Inflammatory macrophage (primary cell): Measurements from ENCODE around the gene BHLHE40.
"Not testable (repeated sequence)": the region's sequence is repeated elsewhere in the genome, so short reads cannot be mapped to it uniquely, and the experiment has no call there.

Experiments used
- DNase-seq, 2 donors: peaks; one replicate each; pipeline ENCODE4 v3.0.0-alpha.2; 2020 to 2022
- total RNA-seq, 18 experiments: gene quantifications; one replicate each; lab custom pipeline; 2026; ENCODE audit warnings: mixed read lengths in 6 of 18, inconsistent platforms in 2 of 18; lab: John Stamatoyannopoulos, UW

BHLHE40 gene
- total RNA-seq, result 95.5 to 429 (median 187) reads per million in 18 experiments

GRCh38 chr3:4979428-4980228 lies at the start of gene BHLHE40:
Gene BHLHE40, plus strand, starts transcription at chr3:4979437. Its CDS starts 282 bp downstream, at chr3:4979719.
- peak in 1 of 2 donors; percentile 18 for DNase-seq

DNA sequence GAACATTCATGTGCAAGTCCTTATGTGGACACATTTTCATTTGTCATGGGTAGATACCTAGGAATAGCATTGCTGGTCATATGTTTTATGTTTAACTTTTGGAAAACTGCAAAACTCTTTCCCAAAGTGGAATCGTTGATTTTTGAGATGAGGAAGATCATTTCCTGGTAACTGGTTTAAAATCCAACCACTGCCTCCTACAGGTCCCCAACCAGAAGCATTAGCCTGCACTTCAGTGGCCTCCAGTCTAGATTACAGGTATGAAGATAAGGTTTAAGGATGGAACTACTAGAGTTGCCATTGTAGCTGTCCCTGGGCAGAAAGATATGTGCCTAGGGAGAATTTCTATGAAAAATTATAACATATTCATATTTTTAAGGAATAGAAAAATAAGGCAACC lies 48.7 kb upstream of the BHLHE40 start:
- DNase-seq, result no peak

GRCh38 chr3:4934050-4934449 lies 45.2 kb upstream of the BHLHE40 start:
- no peak for DNase-seq

DNA sequence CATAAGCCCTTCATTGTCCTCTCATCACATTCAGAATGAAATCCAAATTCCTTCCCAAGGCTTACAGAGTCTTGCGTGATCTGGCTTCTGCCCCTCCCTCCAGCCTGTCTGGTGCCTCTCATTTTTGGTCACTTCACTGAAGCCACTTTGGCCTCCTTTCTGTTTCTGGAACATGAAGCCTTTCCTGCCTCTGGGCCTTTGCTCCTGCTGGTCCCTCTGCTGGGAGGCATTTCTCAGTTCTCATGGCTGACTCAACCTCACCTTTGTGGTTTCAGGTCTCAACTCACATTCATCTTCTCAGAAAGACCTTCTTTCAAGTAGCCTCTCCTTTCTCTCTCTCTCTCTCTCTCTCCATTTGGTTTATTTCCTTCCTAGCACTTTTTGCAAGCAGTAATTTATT lies 43.9 kb upstream of the BHLHE40 start:
- no peak for DNase-seq

DNA sequence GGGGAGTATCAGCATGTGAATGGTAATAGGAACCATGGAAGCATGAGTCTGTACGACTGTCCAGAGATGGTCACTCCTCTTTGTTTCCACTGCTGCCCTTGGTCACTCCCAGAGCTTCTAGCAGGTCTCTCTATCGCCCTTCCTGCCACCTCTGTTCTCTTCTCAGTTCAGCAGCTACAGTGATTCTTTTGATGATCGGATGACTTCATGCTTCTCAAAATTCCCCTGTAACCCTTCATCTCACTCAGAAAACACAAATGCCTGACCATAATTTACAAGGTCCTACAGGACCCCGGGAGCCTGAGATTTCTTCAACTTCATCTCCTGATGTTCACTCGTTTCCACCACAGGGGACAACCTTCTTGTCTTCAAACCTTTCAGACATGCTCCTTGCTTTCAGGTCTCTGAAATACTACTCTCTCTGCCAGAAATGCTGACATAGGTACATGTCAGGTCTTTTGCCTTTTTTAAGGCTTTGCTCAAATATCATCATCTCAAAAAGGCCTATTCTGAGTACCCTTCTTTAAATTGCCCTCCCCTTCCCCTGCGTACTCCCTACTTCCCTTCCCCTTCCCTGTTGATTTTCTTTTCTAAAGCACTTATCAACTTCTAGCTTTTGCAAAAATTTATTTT lies 42.1 kb upstream of the BHLHE40 start:
- no peak for DNase-seq

GRCh38 chr3:4938281-4938982 lies 40.8 kb upstream of the BHLHE40 start:
- no peak for DNase-seq

- no peak for DNase-seq
Observed at GRCh38 chr3:4939276-4939675, 40.0 kb upstream of the BHLHE40 start.

- no peak for DNase-seq
Observed at GRCh38 chr3:4940985-4941384, 38.3 kb upstream of the BHLHE40 start.

DNA sequence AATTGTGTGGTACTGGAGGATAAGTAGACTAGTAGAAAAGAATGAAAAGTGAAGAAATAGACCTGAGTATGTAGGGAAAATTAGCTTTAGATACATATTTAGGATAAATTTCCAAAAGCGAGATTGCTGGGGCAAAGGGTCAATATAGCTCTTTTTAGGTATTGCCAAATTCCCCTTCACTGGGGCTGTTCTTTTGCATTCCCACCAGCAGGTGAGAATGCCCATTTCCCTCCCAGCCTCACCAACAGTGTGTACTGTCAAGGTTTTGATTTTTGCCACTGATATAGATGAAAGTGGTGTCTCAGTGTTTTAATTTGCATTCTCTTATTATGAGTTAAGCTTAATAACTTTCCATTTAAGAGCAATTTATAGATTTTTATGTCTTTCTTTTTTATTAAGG lies 35.7 kb upstream of the BHLHE40 start:
- DNase-seq, result no peak

- no peak for DNase-seq
Observed at GRCh38 chr3:4945324-4945723, 33.9 kb upstream of the BHLHE40 start.

GRCh38 chr3:4947028-4947427 lies 32.2 kb upstream of the BHLHE40 start:
- DNase-seq, result no peak

GRCh38 chr3:4948395-4948794 lies 30.8 kb upstream of the BHLHE40 start:
- DNase-seq, result no peak

DNA sequence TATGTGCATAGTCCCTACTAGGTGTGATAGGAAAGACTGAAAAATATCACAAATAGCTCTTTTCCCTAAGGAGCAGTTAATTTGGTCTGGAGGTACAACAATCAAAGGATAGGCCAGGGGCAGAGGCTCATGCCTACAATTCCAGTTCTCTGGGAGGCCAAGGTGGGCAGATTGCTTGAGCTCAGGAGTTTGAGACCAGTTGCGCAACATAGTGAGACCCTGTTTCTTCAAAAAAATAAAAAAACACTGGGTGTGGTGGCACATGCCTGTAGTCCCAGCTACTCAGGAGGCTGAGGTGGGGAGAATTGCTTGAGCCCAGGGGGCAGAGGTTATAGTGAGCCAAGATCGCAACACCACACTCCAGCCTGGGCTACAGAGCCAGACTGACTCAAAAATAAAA lies 30.2 kb upstream of the BHLHE40 start:
- DNase-seq, result no peak

- DNase-seq, result no peak
Observed at GRCh38 chr3:4949659-4950058, 29.6 kb upstream of the BHLHE40 start.

DNA sequence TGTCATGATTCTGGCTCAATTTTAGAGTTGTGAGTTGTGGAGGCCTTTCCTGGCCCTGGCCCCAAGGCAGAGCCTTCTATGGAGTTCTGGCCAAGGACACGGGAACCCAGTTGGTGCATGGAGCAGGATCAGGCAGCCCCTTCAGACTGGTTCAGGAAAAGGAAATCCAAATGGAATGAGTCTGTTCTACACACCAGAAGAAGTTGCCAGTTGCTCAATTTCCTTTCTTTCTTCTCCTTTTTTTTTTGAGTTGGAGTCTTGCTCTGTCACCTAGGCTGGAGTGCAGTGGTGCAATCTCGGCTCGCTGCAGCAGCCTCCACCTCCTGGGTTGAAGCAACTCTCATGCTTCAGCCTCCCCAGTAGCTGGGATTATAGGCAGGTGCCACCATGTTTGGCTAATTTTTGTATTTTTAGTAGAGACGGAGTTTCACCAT lies 28.9 kb upstream of the BHLHE40 start:
- peak; percentile 52 to 67 for DNase-seq

DNA sequence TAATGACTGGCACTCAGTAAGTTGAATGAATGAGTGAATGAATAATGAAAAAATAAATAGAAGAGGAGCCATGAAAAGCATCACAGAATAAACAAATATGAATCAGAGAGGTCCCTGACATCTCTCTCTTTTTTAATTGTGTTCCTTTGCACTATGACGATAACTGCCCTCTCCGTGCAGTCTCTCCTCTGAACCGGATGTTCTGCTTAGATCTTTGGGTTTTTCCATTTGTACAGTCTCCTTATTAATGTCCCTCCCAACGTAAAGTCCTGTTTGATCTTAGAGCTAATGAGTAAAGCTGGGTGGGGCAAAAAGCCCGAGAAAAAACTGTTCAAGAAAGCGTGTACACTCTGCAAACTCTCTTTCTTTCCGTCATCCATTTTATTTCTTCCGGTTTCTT lies 28.3 kb upstream of the BHLHE40 start:
- no peak for DNase-seq

DNA sequence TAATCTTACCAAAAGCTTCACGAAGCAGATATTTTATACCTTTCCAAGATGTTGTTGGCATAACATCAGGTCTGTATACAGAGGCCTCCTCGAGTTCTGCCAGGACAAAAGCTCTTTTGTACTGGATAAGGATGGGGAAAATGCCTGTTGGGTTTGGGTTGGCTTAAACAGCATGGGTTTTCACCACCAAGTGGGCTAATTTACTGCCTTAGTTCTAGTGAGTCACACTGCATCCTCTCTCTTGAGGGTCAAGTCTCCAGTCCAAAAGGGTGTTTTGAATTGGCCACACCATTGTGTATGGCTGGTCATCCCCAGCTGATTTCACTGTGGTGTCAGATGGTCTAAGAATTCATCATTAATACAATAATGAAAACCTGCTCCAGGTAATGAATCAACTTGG lies 26.1 kb upstream of the BHLHE40 start:
- DNase-seq, result no peak

GRCh38 chr3:4954256-4955000 lies 24.8 kb upstream of the BHLHE40 start:
- no peak for DNase-seq

- DNase-seq, result no peak
Observed at GRCh38 chr3:4956099-4956498, 23.1 kb upstream of the BHLHE40 start.

DNA sequence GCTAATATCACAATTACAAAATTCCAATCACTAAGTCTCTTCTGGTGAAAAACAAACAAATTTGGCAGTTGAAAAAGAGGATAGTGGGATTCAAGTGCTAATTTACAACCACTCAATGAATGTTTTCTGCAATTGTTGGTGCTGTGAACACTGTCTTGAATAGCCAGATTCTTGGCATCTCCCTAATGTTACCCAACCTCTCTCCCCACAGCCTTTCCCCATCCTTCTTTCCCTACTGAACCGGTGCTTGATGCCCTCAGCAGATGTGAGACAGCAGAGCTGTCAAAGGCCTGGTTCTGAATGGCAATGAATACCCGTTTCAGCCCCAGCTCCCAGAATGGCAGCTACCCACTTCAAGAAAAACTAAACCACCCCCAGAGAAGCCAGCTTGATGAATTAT lies 22.5 kb upstream of the BHLHE40 start:
- no peak for DNase-seq

- DNase-seq, result no peak
Observed at GRCh38 chr3:4957978-4958377, 21.3 kb upstream of the BHLHE40 start.

- DNase-seq, result no peak
Observed at GRCh38 chr3:4959180-4959579, 20.1 kb upstream of the BHLHE40 start.

DNA sequence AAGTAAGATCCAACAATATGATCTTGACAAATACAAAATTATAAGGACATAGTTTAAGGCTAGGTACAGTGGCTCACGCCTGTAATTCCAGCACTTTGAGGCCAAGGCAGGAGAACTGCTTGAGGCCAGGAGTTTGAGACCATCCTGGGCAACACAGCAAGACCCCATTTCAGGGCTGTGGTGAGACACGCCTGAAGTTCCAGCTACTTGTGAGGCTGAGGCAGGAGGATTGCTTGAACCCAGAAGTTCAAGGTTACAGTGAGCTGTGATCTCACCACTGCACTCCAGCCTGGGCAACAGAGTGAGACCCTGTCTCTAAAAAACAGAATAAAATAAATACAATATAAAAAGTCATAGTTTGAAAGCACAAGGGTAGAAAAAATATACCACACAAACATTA lies 17.4 kb upstream of the BHLHE40 start:
- DNase-seq, result not testable (repeated sequence)
